HG03432 (cell line): ENCODE results near the gene FHIP1B.
"Not testable (repeated sequence)": the region's sequence is repeated elsewhere in the genome, so short reads cannot be mapped to it uniquely, and the experiment has no call there.

ENCODE experiments used
- ATAC-seq: cut with Tn5 transposase; IDR thresholded peaks from one replicate; pipeline ENCODE4 v1.9.1; 2021; ENCODE audit warnings: mild to moderate bottlenecking, moderate library complexity; ENCODE audit not compliant: unreplicated experiment

FHIP1B gene

GRCh38 chr11:6234387-6235107, at the start of gene FHIP1B:
Gene FHIP1B (minus strand): TSS chr11:6234636. CDS start chr11:6224516, 10,120 bp downstream.
- peak; percentile 94 for ATAC-seq

DNA sequence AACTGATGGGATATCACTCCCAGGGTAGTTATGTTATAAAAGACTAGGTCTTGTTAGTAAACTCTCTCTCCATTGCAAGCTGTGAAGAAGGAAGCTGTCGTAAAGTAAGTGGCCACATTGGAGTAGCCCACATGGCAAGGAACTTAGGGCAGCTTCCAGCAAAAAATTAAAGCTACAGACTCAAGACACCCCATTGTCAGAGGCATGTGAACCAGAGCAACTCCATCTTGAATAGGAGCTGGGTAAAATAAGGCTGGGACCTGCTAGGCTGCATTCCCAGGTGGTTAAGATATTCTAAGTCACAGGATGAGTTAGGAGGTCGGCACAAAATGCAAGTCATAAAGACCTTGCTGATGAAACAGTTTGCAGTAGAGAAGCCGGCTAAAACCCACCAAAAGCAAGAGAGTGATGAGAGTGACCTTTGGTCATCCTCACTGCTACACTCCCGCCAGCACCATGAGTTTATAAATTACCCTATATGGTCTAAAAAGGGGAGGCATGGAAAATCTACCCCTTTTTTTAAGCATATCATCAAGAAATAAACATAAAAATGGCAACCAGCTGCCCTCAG, 49.1 kb upstream of the FHIP1B start:
- no peak for ATAC-seq

DNA sequence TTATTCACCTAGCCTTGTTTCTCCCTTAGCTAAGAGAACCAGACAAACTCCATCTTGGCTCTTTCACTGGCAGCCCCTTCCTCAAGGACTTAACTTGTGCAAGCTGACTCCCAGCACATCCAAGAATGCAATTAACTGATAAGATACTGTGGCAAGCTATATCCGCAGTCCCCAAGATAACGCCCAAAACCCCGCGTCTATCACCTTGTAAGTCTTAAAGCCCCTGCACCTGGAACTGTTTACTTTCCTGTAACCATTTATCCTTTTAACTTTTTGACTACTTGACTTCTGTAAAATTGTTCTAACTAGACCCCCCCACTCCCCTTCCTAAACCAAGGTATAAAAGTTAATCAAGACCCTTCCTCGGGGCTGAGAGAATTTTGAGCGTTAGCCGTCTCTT, 46.4 kb upstream of the FHIP1B start:
- not testable (repeated sequence) for ATAC-seq

GRCh38 chr11:6273188-6273587, 38.8 kb upstream of the FHIP1B start:
- ATAC-seq, result no peak

DNA sequence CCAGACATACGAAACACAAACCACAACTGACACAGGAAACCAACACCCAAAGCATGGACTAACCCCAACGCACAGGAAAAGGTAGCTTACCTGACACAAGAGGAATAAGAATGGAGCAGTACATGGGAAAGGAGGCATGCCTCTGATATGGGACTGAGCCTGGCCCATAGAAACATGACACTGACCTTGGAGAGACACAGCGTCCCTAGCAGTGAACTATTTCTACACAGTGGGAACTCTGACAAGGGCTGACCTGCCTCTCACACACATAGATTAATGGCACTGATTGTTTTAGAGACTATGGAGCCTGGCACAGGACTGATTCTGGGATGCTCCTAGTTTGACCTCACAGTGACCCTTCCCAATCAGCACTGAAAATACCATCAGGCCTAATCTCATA, 37.2 kb upstream of the FHIP1B start:
- ATAC-seq, result no peak

DNA sequence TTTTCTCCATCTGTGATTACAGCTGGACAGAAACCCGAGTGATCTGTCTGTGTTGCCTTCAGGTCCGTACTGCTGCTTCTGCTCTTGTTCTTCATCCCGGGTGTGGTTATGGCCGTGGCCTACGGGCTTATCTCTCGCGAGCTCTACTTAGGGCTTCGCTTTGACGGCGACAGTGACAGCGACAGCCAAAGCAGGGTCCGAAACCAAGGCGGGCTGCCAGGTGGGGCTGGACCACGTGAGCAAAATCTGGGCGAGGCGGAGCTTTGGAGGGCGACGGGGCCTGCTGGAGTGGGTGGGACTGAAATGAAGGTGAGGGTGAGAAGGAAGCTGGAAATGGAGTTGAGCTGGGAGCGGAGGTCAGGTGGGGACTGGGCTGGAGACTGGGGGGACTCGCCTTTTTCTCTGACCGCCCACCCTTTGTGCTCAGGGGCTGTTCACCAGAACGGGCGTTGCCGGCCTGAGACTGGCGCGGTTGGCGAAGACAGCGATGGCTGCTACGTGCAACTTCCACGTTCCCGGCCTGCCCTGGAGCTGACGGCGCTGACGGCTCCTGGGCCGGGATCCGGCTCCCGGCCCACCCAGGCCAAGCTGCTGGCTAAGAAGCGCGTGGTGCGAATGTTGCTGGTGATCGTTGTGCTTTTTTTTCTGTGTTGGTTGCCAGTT, 36.3 kb upstream of the FHIP1B start:
- no peak for ATAC-seq

DNA sequence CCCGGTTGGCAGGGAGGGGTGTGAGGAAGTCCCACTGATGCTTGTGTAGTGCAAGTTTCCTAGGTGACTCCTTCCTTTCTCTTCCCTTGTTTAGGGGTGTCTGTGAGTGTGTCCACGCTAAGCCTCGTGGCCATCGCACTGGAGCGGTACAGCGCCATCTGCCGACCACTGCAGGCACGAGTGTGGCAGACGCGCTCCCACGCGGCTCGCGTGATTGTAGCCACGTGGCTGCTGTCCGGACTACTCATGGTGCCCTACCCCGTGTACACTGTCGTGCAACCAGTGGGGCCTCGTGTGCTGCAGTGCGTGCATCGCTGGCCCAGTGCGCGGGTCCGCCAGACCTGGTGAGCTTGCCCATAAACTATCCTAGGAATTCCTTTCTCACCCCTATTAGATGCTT, 35.6 kb upstream of the FHIP1B start:
- no peak for ATAC-seq

GRCh38 chr11:6268820-6269219, 34.4 kb upstream of the FHIP1B start:
- ATAC-seq, result no peak

DNA sequence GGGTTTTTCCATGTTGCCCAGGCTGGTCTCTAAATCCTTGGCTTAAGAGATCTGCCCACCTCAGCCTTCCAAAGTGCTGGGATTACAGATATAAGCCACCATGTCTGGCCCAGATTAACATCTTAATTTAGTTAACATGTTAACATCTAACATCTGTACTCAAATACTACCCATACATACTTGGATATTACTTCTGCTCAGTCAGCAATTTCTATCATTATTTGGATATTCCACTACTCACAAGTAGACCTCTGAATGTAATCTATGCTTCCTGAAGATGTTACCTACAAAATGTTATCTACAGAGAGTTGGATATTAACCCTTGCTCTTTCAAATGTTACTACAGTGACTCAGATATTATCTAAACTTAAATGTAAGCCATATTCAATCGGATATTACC, 29.2 kb upstream of the FHIP1B start:
- ATAC-seq, result no peak

GRCh38 chr11:6260207-6260726, 25.8 kb upstream of the FHIP1B start:
- no peak for ATAC-seq

- ATAC-seq, result no peak
Observed at GRCh38 chr11:6258571-6259081, 24.2 kb upstream of the FHIP1B start.

GRCh38 chr11:6258141-6258540, 23.7 kb upstream of the FHIP1B start:
- ATAC-seq, result no peak

- ATAC-seq, result peak; percentile 84
Observed at GRCh38 chr11:6253197-6253596, 18.8 kb upstream of the FHIP1B start.

DNA sequence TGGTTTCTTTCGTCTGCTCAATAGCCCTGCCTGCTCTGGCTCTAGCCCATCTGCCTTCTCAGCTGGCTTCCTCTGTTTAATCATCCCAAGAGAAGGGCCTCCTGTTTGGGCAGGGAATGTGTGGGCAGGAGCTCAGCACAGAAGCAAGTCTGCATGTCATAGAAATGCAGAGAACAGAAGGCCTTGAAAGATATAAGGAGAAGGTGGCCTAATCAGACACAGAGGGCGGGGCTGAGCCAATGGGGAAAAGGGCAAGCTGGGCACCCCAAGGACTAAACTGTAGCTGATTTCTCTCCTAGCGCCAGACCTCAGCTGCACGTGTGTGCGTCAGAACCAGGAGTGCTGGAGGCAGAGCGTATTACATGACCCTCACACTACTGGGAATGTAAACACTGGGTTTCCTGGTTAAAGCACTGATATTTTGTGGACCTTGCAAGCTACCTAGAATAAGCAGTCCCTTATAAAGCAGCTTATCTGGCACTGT, 17.6 kb upstream of the FHIP1B start:
- ATAC-seq, result no peak

GRCh38 chr11:6251120-6251733, 16.8 kb upstream of the FHIP1B start:
- peak; percentile 66 for ATAC-seq

DNA sequence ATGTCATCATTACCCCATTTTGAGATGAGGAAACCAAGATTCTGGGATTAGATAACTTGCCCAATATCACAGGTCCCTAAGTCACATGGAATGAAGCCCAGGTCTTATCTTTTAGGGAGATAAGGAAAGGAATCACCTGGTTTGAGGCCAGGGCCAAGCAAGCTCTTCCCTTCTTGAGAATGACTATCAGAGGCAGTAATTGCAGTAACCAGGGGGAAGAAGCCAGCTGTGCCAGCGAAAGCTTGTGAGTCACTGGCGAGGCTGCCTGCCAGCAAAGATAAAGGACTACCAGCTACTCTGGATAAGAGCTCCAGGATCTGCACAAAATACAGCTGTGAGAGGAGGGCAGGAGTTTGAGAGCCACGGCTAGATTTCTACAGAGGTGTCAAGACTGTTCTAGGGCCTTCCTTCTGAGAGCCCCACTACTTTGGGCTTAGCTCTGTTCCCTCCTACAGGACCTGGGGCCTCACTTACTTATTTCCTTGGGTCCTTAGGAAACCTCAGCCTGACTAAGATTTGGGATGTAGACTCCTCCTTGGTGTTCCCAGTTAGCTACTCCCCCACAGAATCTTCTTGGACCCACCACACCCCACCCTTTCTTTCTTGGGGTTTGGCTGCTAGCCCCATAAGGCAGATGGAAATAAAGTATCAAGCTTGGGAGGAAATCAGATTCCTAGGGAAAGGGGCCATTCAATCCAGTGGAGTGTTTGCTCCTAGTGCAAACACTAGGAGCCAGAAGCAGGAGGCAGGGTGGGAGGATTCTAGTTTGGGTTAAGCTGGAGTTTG, 15.5 kb upstream of the FHIP1B start:
- ATAC-seq, result no peak

- not testable (repeated sequence) for ATAC-seq
Observed at GRCh38 chr11:6248897-6249296, 14.5 kb upstream of the FHIP1B start.

DNA sequence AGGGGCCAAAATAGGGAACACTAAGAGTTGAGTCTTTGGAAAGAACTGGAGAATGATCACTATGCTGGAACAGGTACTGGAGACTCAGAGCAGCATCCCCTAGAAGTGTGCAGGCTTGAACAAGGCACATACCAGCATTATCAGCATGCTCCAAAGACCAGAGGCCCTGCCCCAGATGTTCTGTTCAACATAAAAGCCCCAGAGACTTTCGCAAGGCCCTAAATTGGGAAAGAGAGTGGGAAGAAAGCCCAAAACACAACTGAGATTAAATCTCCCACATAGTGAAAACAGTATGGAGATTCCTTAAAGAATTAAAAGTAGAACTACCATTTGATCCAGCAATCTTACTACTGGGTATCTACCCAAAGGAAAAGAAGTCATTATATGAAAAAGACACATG, 13.8 kb upstream of the FHIP1B start:
- ATAC-seq, result no peak

DNA sequence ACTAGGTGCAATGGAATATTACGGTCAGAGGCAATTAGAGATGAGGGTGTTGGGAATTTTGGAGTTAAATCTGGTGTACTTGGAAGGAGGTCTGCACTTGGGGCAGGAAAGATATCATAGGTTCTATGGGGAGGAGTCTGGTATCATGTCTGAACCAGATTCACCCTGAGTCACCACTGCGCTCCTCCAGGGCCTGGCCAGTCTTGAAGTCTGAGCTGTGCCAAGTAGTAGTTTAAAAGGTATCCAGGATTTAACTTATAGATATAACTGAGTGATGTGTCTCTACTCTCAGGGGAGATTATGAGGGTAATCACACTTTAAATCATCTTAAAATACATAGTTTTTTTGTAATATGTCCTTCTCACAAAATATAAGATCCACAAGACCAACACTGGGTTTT, 11.1 kb upstream of the FHIP1B start:
- no peak for ATAC-seq

GRCh38 chr11:6241316-6241715, 6.9 kb upstream of the FHIP1B start:
- ATAC-seq, result no peak
